ENCODE data around the gene TSPAN9. TPM values are rescaled to one million over a fixed set of nuclear protein-coding genes. Genes with fewer than 3 reads are reported as not detected.

TSPAN9 gene
- total RNA-seq, 4 donors from 2014 or later: 27.8 to 47.2 (median 34.3) TPM

DNA sequence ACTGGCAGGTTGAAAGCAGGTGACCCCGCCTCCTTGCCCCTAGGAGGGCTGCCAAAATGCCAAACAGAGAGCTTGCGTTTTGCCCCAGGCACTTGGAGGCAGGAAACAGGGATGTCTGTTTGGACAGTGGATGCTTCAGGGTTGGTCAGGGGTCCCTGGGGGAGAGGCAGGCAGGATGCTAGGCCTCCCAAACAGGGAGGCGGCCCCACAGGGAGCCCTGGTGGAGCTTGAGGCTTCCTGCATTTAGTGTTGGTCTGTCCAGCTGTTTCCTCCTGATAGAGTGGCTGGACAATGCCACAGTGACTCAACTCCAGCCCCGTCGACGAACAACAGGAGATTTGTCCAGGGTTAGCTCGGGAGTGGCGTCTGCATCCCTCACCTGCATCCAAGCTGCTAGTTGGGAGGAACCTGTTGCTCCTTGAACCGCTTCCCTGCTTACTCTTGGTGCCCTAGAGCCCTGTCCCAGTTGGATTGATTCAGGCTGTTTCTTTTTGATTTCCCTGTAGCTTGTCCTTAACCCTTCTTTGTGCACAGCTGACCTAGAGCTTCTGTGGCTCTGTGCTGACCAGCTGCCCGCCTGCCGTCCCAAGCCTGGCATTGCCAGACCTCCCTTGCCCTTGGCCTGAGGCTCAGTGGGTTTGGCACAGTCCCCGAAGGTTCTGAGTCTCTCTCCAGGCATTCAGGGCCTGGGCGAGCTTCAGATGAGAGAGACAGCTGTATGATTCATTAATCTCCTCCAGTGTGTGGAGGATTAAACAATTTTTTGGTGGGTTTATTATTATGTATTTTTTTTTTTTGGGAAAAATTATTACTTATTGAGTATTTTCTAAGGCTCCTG, 45.9 kb downstream of the TSPAN9 start:
- Histone ChIP-seq H3K36me3 (no peaks in the 10 kb centered on the region), H3K4me1 (peaks cover 36% of the 10 kb centered on the region), H3K9me3 (no peaks in the 10 kb centered on the region), H3K27me3 (no peaks in the 10 kb centered on the region), H3K27ac (peak overlapping the region; percentile 1), H3K4me3 (no peak overlapping the region)
- 55% methylated on average over 13 of the region's 13 CpGs for WGBS
- peak in 1 of 2 donors; percentile 74 for DNase-seq (ENCODE audit: low spot score in 2 of 2)
- no peak for TF ChIP-seq CTCF (IDR thresholded peaks at IDR 0.05)
- TF ChIP-seq POLR2AphosphoS5 (IDR thresholded peaks at IDR 0.05): no peak
- TF ChIP-seq POLR2A (IDR thresholded peaks at IDR 0.05): no peak
- TF ChIP-seq EP300 (IDR thresholded peaks at IDR 0.05): no peak

DNA sequence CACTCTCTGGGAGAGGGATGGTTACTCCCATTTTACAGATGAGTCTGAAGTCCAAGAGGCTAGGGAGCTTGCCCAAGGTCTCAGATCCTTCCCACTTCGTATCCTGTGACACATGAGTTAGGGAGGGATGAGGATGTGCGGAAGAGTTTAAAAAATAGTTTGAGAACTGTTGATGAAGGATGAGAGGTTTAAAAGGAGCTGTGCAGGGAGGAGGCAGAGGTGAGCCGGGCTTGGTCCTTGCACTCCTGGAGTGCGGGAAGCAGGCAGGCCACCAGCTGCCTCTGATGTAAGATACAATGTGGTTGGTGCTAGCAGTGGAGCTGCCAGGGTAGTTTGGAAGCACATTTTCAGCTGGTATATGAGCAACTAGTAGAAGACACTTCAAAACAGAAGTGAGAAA, 46.5 kb downstream of the TSPAN9 start:
- Histone ChIP-seq H3K36me3 (no peaks in the 10 kb centered on the region), H3K9me3 (no peaks in the 10 kb centered on the region), H3K4me3 (no peak overlapping the region), H3K4me1 (peaks cover 36% of the 10 kb centered on the region), H3K27ac (no peak overlapping the region), H3K27me3 (no peaks in the 10 kb centered on the region)
- 63% methylated on average over 4 of the region's 4 CpGs for WGBS
- TF ChIP-seq CTCF (IDR thresholded peaks at IDR 0.05) (no peak), POLR2A (IDR thresholded peaks at IDR 0.05) (no peak), POLR2AphosphoS5 (IDR thresholded peaks at IDR 0.05) (no peak), EP300 (IDR thresholded peaks at IDR 0.05) (no peak)
- DNase-seq (ENCODE audit: low spot score in 2 of 2): no peak

DNA sequence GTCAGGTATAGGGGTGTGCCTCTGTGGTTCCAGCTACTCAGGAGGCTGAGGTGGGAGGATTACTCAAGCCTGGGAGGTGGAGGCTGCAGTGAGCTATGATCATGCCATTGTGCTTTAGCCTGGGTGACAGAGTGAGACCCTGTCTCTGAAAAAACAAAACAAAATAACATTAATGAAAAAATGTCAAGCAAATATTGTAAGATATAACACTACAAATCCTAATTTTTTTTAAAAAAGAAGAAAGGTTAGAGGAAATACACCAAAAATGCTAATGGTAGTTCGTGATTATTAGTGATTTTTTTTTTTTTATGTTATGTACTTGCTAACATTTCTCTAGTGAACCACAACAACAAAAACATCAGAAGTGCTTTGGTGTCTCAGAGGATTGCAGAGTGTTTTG, 47.7 kb downstream of the TSPAN9 start:
- Histone ChIP-seq H3K4me1 (peaks cover 32% of the 10 kb centered on the region), H3K36me3 (no peaks in the 10 kb centered on the region), H3K27me3 (no peaks in the 10 kb centered on the region), H3K27ac (no peak overlapping the region), H3K4me3 (no peak overlapping the region), H3K9me3 (no peaks in the 10 kb centered on the region)
- 88% methylated on average over 1 of the region's 1 CpG for WGBS
- DNase-seq (ENCODE audit: low spot score in 2 of 2): no peak
- no peak for TF ChIP-seq POLR2AphosphoS5 (IDR thresholded peaks at IDR 0.05)
- TF ChIP-seq EP300 (IDR thresholded peaks at IDR 0.05): no peak
- no peak for TF ChIP-seq POLR2A (IDR thresholded peaks at IDR 0.05)
- no peak for TF ChIP-seq CTCF (IDR thresholded peaks at IDR 0.05)

- no peak overlapping the region for H3K27ac ChIP-seq
- TF ChIP-seq POLR2AphosphoS5 (IDR thresholded peaks at IDR 0.05) (no peak), CTCF (IDR thresholded peaks at IDR 0.05) (no peak), POLR2A (IDR thresholded peaks at IDR 0.05) (no peak), EP300 (IDR thresholded peaks at IDR 0.05) (no peak)
- H3K4me3 ChIP-seq: no peak overlapping the region
- H3K9me3 ChIP-seq: no peaks in the 10 kb centered on the region
- H3K36me3 ChIP-seq: no peaks in the 10 kb centered on the region
- H3K4me1 ChIP-seq: peaks cover 32% of the 10 kb centered on the region
- DNase-seq (ENCODE audit: low spot score in 2 of 2): no peak
- whole genome bisulfite sequencing: 94% methylated on average over 5 of the region's 5 CpGs
- no peaks in the 10 kb centered on the region for H3K27me3 ChIP-seq
These were observed 48.5 kb downstream of the TSPAN9 start for GRCh38 chr12:3125674-3126073.

DNA sequence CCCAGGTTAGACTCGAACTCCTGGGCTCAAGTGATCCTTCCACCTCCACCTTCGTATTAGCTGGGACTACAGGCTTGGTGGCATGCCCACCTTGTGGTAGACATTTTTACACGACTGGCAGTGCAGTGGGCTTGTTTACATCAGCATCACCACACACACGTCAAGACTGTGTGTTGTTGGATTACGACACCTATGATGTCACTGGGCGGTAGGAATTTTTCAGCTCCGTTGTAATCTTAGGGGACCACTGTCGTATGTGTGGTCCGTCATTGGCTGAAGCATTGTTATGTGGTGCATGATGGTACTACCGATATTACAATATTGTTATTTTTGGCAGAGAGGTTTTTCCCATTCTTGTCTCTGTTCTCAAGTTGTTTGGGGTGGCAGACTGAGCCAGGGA, 50.7 kb downstream of the TSPAN9 start:
- 84% methylated on average over 10 of the region's 10 CpGs for WGBS
- Histone ChIP-seq H3K4me3 (no peak overlapping the region), H3K27ac (no peak overlapping the region), H3K36me3 (no peaks in the 10 kb centered on the region), H3K9me3 (no peaks in the 10 kb centered on the region), H3K4me1 (peaks cover 24% of the 10 kb centered on the region), H3K27me3 (no peaks in the 10 kb centered on the region)
- no peak for DNase-seq (ENCODE audit: low spot score in 2 of 2)
- TF ChIP-seq POLR2AphosphoS5 (IDR thresholded peaks at IDR 0.05): no peak
- TF ChIP-seq EP300 (IDR thresholded peaks at IDR 0.05): no peak

Measured in suprapubic skin (tissue), 4 donors.